ENCODE data around the gene KCTD11.
A peak's percentile ranks its signal among the peaks of the same experiment; 100 is the strongest.

The KCTD11 gene

DNA sequence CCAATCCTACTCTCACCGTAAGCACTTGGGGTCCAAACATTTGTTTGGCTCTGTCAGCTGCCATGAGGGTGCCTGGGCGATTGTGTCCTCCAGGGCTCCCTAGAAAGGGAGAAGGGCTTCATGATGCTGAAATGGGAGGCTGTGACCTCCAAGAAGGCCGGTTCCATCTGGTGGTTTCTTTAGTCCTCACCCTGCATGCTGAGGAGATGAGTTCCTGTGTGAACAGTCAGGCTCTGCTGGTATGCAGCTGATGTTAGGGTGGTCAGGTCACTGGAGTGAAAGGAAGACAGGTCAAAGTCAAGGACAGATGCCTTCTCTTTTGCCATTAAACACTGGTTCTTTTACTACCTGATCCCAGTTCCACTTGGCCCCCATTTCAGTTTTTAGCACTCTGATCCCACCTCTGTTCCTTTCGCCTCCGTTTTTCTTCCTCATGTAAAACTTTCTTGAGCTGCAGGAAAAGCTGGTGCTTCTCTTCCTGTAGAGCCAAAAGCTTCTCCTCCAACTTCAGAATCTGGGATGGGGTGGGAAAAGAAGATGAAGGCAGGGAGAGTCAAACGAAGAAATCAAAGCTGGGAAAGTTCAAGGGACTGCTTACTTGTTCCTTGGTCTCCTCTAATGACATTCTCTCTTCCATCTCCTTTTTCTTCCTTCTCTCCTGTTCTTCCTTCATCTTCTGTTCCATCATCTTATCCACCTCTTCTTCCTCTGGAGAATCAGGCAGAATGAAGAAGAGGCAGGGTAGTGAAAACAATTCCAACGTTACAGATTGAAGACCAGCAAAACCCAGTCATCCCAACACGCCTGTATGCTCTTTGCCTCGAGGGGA is 37.9 kb upstream of the KCTD11 start:
- Histone ChIP-seq H3K4me3 (ENCODE audit: low read length) (peak overlapping the region; percentile 92), H3K36me3 (ENCODE audit: control insufficient read depth, insufficient read depth, low read length) (peaks cover 43% of the 10 kb centered on the region), H3K27me3 (ENCODE audit: control insufficient read depth, insufficient read depth, low read length) (no peaks in the 10 kb centered on the region), H3K27ac (ENCODE audit: low read depth, low read length) (peak overlapping the region; percentile 92), H3K4me1 (ENCODE audit: control insufficient read depth, insufficient read depth, low read length) (peaks cover 19% of the 10 kb centered on the region), H3K9ac (ENCODE audit: low read length) (peak overlapping the region; percentile 92)

DNA sequence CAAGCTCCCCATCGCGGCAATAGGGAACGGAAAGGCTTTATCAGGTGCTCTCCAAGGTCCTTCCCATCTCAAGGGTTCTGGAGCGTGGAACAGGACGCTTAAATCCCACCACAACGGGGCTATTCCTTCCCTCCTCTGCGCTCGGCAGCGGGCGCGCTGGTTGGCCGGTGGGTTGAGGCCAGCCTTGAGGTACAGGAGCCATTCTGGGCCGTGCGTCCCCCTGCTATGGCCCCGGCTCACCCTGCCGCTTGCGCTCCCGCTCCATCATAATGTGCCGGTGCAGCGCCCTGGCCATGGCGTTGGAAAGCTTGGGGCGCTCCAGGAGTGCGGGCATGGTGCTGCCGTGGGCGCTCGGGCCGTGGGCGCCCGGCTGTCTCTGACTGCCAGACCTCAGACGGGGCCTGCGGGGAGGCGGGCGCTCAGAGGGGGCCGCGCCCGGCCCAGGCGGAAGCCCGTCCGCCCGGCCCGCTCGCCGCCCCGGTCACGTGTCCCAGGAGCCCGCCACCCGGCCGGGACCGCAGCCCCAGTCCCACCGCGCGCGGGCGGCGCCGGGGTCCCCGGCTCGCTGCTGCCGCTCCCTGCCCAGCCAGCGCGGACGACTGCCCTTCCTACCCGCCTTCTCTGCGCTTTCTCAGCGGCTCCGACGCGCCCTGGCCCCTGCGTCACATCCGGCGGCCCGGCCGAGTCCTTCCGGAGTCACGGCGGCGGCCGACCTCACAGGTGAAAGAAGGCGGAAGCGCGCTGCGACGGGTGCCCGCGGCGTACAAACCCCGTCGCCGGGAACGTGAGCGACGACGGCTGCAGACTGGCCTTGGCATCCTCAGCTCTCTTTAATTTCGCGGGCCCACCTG is 37.0 kb upstream of the KCTD11 start, which contains the start of gene GPS2:
Gene GPS2 (minus strand): TSS at position 642 of the 851 bp plus-strand sequence. CDS start 308 bp downstream, at position 334.
- no peaks in the 10 kb centered on the region for H3K27me3 ChIP-seq (ENCODE audit: control insufficient read depth, insufficient read depth, low read length)
- peak within 1 kb of the TSS; percentile 92 for H3K4me3 ChIP-seq (ENCODE audit: low read length)
- H3K36me3 ChIP-seq (ENCODE audit: control insufficient read depth, insufficient read depth, low read length) = peaks cover 42% of the 10 kb centered on the region
- peak within 1 kb of the TSS; percentile 92 for H3K27ac ChIP-seq (ENCODE audit: low read depth, low read length)
- H3K9ac ChIP-seq (ENCODE audit: low read length) = peak within 1 kb of the TSS; percentile 92
- H3K4me1 ChIP-seq (ENCODE audit: control insufficient read depth, insufficient read depth, low read length) = peaks cover 13% of the 10 kb centered on the region

DNA sequence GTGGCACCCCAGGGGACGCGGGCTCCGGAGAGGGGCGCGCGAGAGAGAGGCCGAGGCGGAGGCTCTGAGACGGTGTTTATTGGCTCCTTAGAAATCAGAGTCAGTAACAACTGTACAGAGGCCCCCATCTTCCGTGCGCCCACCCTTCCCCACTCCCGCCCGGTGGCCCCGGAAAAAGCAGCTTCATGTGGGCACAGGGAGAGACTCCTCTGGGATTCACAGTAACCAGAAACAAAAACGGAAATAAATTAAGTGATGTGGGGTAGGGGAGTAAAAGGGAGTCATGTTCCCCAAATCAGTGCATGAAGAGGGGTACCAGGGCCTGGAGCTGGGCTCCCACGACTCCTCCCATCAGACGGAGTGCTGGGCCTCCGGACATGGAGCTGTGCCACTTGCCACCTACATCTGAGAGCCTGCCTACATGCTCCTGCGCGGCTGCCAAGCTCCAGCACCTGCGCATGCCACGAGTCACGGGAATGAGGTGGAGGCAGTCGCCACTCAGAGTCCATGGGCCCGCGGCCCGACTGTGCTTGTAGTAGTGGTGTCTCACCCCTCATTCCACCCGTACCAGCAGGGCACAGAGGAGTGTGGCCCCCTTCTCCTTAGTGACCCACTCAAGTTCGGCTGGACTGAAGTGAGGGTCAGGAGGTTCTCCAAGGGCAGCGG is 36.3 kb upstream of the KCTD11 start:
- Histone ChIP-seq H3K9ac (ENCODE audit: low read length) (peak overlapping the region; percentile 8), H3K4me3 (ENCODE audit: low read length) (peak overlapping the region; percentile 92), H3K27me3 (ENCODE audit: control insufficient read depth, insufficient read depth, low read length) (no peaks in the 10 kb centered on the region), H3K4me1 (ENCODE audit: control insufficient read depth, insufficient read depth, low read length) (peaks cover 13% of the 10 kb centered on the region), H3K36me3 (ENCODE audit: control insufficient read depth, insufficient read depth, low read length) (peaks cover 34% of the 10 kb centered on the region), H3K27ac (ENCODE audit: low read depth, low read length) (peak overlapping the region; percentile 92)

- Histone ChIP-seq H3K4me1 (ENCODE audit: control insufficient read depth, insufficient read depth, low read length) (peaks cover 13% of the 10 kb centered on the region), H3K27ac (ENCODE audit: low read depth, low read length) (no peak overlapping the region), H3K27me3 (ENCODE audit: control insufficient read depth, insufficient read depth, low read length) (no peaks in the 10 kb centered on the region), H3K4me3 (ENCODE audit: low read length) (no peak overlapping the region), H3K36me3 (ENCODE audit: control insufficient read depth, insufficient read depth, low read length) (peaks cover 40% of the 10 kb centered on the region), H3K9ac (ENCODE audit: low read length) (no peak overlapping the region)
Observed at GRCh38 chr17:7317161-7317803, 34.7 kb upstream of the KCTD11 start.

DNA sequence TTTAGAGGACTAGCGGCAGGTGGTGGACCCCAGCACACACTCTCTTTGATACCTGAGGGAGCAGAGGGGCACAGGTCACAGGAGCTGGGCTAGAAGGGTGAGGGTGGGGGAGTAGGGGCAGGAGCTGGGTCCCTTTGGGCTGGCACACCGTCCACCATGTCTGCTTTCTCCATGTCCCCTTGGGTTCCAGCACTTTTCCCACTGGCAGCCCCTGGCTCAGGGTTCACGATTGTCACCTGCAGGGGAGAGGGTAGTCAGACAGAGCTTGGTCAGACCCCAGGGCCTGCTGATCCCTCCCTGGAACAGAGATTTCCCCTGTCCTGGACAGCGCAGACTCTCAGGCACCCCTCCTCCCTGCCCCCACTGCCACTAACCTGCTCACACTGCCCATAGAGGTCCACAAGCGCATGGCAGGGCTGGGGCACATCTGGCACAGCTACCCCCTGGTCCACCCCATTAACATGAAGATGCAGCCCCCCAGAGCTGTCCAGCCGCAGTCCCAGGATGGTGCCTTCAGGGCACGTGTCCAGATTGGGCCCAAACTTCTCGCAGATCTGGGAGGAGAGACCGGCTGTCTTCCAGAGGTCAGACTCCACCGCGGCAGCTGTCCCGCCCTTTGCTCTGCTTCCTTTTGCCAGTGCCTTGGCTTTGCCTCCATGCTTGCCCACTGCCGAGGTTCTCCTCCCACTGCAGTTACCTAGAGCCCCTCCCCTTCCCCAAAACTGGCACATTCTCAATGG is 33.7 kb upstream of the KCTD11 start:
- Histone ChIP-seq H3K36me3 (ENCODE audit: control insufficient read depth, insufficient read depth, low read length) (peaks cover 40% of the 10 kb centered on the region), H3K4me3 (ENCODE audit: low read length) (no peak overlapping the region)

DNA sequence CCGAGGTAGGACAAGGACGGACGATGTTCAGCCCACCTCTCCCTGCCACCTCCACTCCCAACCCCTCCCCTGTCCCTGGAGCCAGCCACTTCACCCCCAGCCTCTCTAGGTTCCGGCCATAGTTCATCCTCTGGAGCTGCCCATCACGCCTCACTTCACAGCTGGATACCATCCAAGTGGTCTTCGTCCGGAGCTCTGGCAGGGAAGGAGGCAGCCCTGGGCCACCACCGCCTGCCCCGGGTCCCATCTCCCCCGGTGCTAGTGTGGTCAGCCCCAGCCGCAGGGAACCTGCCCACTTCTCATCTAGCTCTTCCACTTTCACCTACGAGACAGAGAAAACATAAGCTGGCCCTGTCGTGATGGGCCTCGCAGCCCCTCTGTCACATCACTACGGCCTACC is 30.5 kb upstream of the KCTD11 start:
- Histone ChIP-seq H3K4me3 (ENCODE audit: low read length) (no peak overlapping the region), H3K27ac (ENCODE audit: low read depth, low read length) (no peak overlapping the region), H3K9ac (ENCODE audit: low read length) (no peak overlapping the region), H3K4me1 (ENCODE audit: control insufficient read depth, insufficient read depth, low read length) (no peaks in the 10 kb centered on the region), H3K36me3 (ENCODE audit: control insufficient read depth, insufficient read depth, low read length) (peaks cover 51% of the 10 kb centered on the region), H3K27me3 (ENCODE audit: control insufficient read depth, insufficient read depth, low read length) (no peaks in the 10 kb centered on the region)

More for the DNA sequence above, 33.7 kb upstream of the KCTD11 start:
- H3K9ac ChIP-seq (ENCODE audit: low read length) = no peak overlapping the region
- H3K27ac ChIP-seq (ENCODE audit: low read depth, low read length) = no peak overlapping the region
- peaks cover 13% of the 10 kb centered on the region for H3K4me1 ChIP-seq (ENCODE audit: control insufficient read depth, insufficient read depth, low read length)
- H3K27me3 ChIP-seq (ENCODE audit: control insufficient read depth, insufficient read depth, low read length) = no peaks in the 10 kb centered on the region

GRCh38 chr17:7322520-7323194 is 29.3 kb upstream of the KCTD11 start:
- H3K27me3 ChIP-seq (ENCODE audit: control insufficient read depth, insufficient read depth, low read length) = no peaks in the 10 kb centered on the region
- H3K36me3 ChIP-seq (ENCODE audit: control insufficient read depth, insufficient read depth, low read length) = peaks cover 46% of the 10 kb centered on the region
- no peak overlapping the region for H3K4me3 ChIP-seq (ENCODE audit: low read length)
- no peak overlapping the region for H3K9ac ChIP-seq (ENCODE audit: low read length)
- H3K4me1 ChIP-seq (ENCODE audit: control insufficient read depth, insufficient read depth, low read length) = no peaks in the 10 kb centered on the region
- H3K27ac ChIP-seq (ENCODE audit: low read depth, low read length) = no peak overlapping the region

DNA sequence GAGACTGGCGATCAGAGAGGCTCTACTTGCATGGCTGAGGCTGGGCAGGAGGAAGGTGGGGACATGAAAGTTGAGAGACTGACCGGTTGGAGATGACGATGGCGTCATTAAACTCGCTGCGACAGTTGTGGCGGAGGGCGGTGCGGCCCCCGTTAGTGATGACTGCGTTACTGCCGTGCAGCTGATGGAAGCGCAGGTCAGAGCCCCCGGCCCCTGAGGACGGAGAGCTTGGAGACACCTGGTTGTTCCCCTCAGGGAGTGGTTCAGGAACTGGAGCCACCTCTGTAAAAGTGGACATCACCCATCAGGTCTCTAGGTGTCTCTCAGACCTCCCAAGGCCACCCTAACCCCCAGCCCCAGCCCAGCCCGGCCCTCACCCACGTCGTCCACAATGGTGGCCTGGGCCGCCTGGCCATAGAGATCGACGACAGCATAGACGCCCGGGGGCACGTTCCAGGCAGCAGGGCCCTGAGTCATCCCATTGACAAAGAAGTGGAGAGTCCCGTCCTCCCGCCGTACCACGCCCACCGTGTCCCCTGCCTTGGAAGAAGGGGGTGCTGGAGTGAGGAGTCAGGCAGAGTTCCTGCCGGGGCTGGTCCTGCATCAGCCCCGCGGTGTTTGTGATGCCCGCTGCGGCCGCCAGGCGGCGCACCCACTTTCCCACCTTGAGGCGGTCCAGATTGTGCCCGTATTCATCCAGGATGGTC is 28.1 kb upstream of the KCTD11 start:
- H3K27ac ChIP-seq (ENCODE audit: low read depth, low read length) = no peak overlapping the region
- no peak overlapping the region for H3K4me3 ChIP-seq (ENCODE audit: low read length)
- H3K27me3 ChIP-seq (ENCODE audit: control insufficient read depth, insufficient read depth, low read length) = no peaks in the 10 kb centered on the region
- no peak overlapping the region for H3K9ac ChIP-seq (ENCODE audit: low read length)
- peaks cover 4% of the 10 kb centered on the region for H3K4me1 ChIP-seq (ENCODE audit: control insufficient read depth, insufficient read depth, low read length)
- H3K36me3 ChIP-seq (ENCODE audit: control insufficient read depth, insufficient read depth, low read length) = peaks cover 42% of the 10 kb centered on the region

DNA sequence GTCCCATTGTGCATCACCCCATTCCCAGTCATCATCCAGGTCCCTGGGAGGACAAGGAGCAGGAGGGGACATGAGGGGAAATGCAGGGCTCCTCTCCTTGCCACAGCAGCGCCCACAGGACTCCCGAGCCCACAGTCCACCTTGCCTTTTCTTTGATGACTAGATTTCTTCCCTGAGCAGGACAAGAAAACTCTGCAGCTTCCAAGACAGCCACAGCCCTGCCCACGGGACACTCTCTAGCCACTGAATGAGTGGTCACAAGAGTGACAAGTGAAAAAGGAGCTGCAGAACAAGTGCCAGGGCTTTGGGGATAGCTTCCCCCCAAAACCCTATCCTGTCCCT is 27.6 kb upstream of the KCTD11 start:
- no peaks in the 10 kb centered on the region for H3K27me3 ChIP-seq (ENCODE audit: control insufficient read depth, insufficient read depth, low read length)
- H3K36me3 ChIP-seq (ENCODE audit: control insufficient read depth, insufficient read depth, low read length) = peaks cover 40% of the 10 kb centered on the region
- H3K27ac ChIP-seq (ENCODE audit: low read depth, low read length) = no peak overlapping the region
- no peak overlapping the region for H3K9ac ChIP-seq (ENCODE audit: low read length)
- no peak overlapping the region for H3K4me3 ChIP-seq (ENCODE audit: low read length)
- peaks cover 4% of the 10 kb centered on the region for H3K4me1 ChIP-seq (ENCODE audit: control insufficient read depth, insufficient read depth, low read length)

DNA sequence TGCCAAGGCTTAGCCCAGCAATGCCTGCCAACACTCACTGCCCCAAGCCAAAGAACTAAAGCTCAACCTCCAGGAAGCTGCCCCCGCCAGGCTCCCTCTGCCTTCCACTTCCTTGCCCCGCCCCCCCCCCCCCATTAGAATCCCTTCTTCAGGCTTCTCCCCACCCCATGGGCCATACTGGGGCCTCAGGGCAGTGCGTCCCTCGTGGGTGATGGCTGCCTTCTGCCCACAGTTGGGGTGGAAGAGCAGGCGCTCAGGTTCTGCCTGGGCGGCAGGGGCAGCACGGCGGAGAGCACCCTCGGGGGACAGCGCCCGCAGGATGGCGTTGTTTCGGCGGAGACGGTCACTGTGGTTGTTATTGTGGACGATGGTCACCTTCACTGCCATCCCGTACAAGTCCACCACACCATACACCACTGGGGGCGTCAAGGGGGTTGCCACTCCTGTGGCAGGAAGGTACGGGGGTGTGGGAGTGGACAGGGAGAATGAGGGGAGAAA is 26.9 kb upstream of the KCTD11 start:
- Histone ChIP-seq H3K4me3 (ENCODE audit: low read length) (no peak overlapping the region), H3K9ac (ENCODE audit: low read length) (no peak overlapping the region), H3K36me3 (ENCODE audit: control insufficient read depth, insufficient read depth, low read length) (peaks cover 40% of the 10 kb centered on the region), H3K27me3 (ENCODE audit: control insufficient read depth, insufficient read depth, low read length) (no peaks in the 10 kb centered on the region), H3K27ac (ENCODE audit: low read depth, low read length) (no peak overlapping the region), H3K4me1 (ENCODE audit: control insufficient read depth, insufficient read depth, low read length) (peaks cover 4% of the 10 kb centered on the region)

Data from rectal smooth muscle tissue (tissue), 1 donor.